Left colon (tissue), 2 donors: Measurements from ENCODE around the gene LRRC27. TPM values are rescaled to one million over a fixed set of nuclear protein-coding genes. Genes with fewer than 3 reads are reported as not detected.

Experiments used
- ATAC-seq: fragments of 200-7000 bp; cut with Tn5 transposase; one replicate; pipeline ENCODE4 v1.9.1; 2020; ENCODE audit warnings: mild to moderate bottlenecking, moderate library complexity
- DNase-seq, 2 donors: peaks; one replicate each; pipeline ENCODE4 v3.0.0-alpha.2; 2020
- intact Hi-C, 2 donors: fragments of 100-400 bp; cut with DNase I in 1 of 2; cut with micrococcal nuclease in 1 of 2; formaldehyde crosslinking; loops; one replicate each; pipeline versions ENCODE4 v1.11.2 to v1.14.0; 2022; cut with DNase I, micrococcal nuclease
- total RNA-seq, 2 donors: library from RNA; stranded (reverse); fragmentation: NEBNext Ultra II Directional; extraction: Animal tissue kit (Norgen Biotek cat#: 25700); gene quantifications; one replicate each; pipeline ENCODE4 v1.2.1, GENCODE V29; 2021
- donor health status: DM: no; HTN: no; CAD: no.
- donor health status: DM: yes; HTN: yes; CAD: no.

Gene LRRC27
- total RNA-seq, 2 donors from 2014 or later: 6.5 to 9.2 TPM

GRCh38 chr10:132401401-132402118 is 69.6 kb downstream of the LRRC27 start:
- peak; percentile 65 for ATAC-seq
- intact Hi-C loops: no loop called here
- DNase-seq: peak; percentile 86 to 92

- DNase-seq (peak in 1 of 2 donors; percentile 9), ATAC-seq (no peak)
- intact Hi-C loops: no loop called here
These were observed 70.8 kb downstream of the LRRC27 start for GRCh38 chr10:132402781-132403241.

- ATAC-seq: no peak
- peak; percentile 39 to 59 for DNase-seq
- intact Hi-C loops: no loop called here
These were observed 71.6 kb downstream of the LRRC27 start for GRCh38 chr10:132403511-132404168.

- ATAC-seq (no peak), DNase-seq (peak in 1 of 2 donors; percentile 13)
- intact Hi-C loops: no loop called here
These were observed 72.3 kb downstream of the LRRC27 start for GRCh38 chr10:132404169-132404880.

GRCh38 chr10:132404911-132405462 is 73.0 kb downstream of the LRRC27 start:
- DNase-seq (peak in 1 of 2 donors; percentile 20), ATAC-seq (no peak)
- intact Hi-C loops: no loop called here

- intact Hi-C loops: no loop called here
These were observed 73.5 kb downstream of the LRRC27 start for GRCh38 chr10:132405463-132405991.

GRCh38 chr10:132406181-132406580 is 74.2 kb downstream of the LRRC27 start:
- intact Hi-C loops: no loop called here
- DNase-seq (no peak), ATAC-seq (no peak)

More at GRCh38 chr10:132405463-132405991, 73.5 kb downstream of the LRRC27 start:
- ATAC-seq (no peak), DNase-seq (no peak)

- no peak for ATAC-seq
- DNase-seq: no peak
- intact Hi-C loops: no loop called here
These were observed 74.8 kb downstream of the LRRC27 start for GRCh38 chr10:132406750-132407149.

- DNase-seq (peak; percentile 91 to 93), ATAC-seq (peak; percentile 57)
- intact Hi-C loops: no loop called here
These were observed 75.3 kb downstream of the LRRC27 start for GRCh38 chr10:132407243-132407746.

GRCh38 chr10:132407846-132408278 is 75.9 kb downstream of the LRRC27 start:
- intact Hi-C loops: no loop called here
- peak; percentile 88 to 94 for DNase-seq
- peak; percentile 73 for ATAC-seq

GRCh38 chr10:132408367-132408781 is 76.4 kb downstream of the LRRC27 start:
- intact Hi-C loops: no loop called here
- DNase-seq (peak; percentile 68 to 80), ATAC-seq (peak; percentile 43)

GRCh38 chr10:132408823-132409666 is 77.1 kb downstream of the LRRC27 start:
- intact Hi-C loops: no loop called here
- DNase-seq: peak; percentile 82
- peak; percentile 62 for ATAC-seq

GRCh38 chr10:132409667-132410028 is 77.7 kb downstream of the LRRC27 start:
- intact Hi-C loops: no loop called here
- ATAC-seq (no peak), DNase-seq (no peak)

- no peak for DNase-seq
- intact Hi-C loops: no loop called here
- no peak for ATAC-seq
These were observed 78.2 kb downstream of the LRRC27 start for GRCh38 chr10:132410056-132410778.

- ATAC-seq (no peak), DNase-seq (peak in 1 of 2 donors; percentile 35)
- intact Hi-C loops: no loop called here
These were observed 79.0 kb downstream of the LRRC27 start for GRCh38 chr10:132410779-132411532.

GRCh38 chr10:132411561-132412253 is 79.7 kb downstream of the LRRC27 start:
- DNase-seq (peak; percentile 72 to 82), ATAC-seq (peak; percentile 27)
- intact Hi-C loops: no loop called here
